Nephron progenitor cell (in vitro differentiated cells): ENCODE measurements around the gene CST3.

Experiments
- DNase-seq: peaks from one replicate; pipeline ENCODE4 v3.0.0; 2021
- H3K27ac Mint-ChIP-seq: 2 replicates; pipeline ENCODE4 v1.8.0; 2021; ENCODE audit warnings: mild to moderate bottlenecking, moderate library complexity, mixed read lengths
- H3K27me3 Mint-ChIP-seq: 2 replicates; pipeline ENCODE4 v1.8.0; 2021; ENCODE audit warnings: mild to moderate bottlenecking, low read depth, mixed read lengths; ENCODE audit not compliant: poor library complexity
- H3K36me3 Mint-ChIP-seq: 2 replicates; pipeline ENCODE4 v1.8.0; 2021; ENCODE audit warnings: low read depth, mixed read lengths
- H3K4me1 Mint-ChIP-seq: 2 replicates; pipeline ENCODE4 v1.8.0; 2021; ENCODE audit warnings: mixed read lengths
- H3K4me3 Mint-ChIP-seq: 2 replicates; pipeline ENCODE4 v1.8.0; 2021; ENCODE audit warnings: mild to moderate bottlenecking, moderate library complexity, mixed read lengths
- H3K9me3 Mint-ChIP-seq: 2 replicates; pipeline ENCODE4 v1.8.0; 2021; ENCODE audit warnings: mild to moderate bottlenecking, moderate library complexity, mixed read lengths
- TF ChIP-seq, protein P1 (sequence below): fragments of 200-600 bp; sonication (generic); IDR thresholded peaks from 2 replicates; pipeline ENCODE4 v1.5.0; 2021; ENCODE audit warnings: antibody characterized with exemption

The CST3 gene

DNA sequence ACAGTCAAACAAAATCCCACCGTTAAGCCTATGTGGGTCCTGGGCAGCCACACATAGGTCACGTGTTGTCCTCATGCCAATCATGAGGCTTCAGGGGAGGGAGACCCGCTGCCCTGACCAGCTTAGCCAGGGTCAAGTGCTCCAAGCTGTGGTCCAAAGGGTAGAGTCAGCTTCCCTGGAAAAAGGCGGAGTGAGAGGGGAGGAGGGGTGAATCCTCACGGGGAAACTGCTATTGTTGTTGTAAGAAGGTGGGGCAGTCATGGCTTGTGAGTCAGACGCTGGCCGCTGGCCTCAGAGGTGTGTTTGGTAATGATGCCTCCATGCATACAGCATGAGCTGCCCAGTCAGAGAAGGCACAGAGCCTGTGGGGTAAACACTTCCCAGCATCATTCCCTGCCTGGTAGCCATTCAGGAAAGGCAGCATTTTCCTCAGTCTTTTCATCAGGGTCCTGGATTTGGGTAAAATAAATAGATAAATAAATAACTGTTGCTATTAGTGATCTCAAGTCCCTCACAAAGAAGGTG lies 8.7 kb downstream of the CST3 start:
- TF ChIP-seq, protein P1, sequence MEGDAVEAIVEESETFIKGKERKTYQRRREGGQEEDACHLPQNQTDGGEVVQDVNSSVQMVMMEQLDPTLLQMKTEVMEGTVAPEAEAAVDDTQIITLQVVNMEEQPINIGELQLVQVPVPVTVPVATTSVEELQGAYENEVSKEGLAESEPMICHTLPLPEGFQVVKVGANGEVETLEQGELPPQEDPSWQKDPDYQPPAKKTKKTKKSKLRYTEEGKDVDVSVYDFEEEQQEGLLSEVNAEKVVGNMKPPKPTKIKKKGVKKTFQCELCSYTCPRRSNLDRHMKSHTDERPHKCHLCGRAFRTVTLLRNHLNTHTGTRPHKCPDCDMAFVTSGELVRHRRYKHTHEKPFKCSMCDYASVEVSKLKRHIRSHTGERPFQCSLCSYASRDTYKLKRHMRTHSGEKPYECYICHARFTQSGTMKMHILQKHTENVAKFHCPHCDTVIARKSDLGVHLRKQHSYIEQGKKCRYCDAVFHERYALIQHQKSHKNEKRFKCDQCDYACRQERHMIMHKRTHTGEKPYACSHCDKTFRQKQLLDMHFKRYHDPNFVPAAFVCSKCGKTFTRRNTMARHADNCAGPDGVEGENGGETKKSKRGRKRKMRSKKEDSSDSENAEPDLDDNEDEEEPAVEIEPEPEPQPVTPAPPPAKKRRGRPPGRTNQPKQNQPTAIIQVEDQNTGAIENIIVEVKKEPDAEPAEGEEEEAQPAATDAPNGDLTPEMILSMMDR, result no peak
- H3K36me3 Mint-ChIP-seq, result peaks cover 21% of the 10 kb centered on the region
- H3K27ac Mint-ChIP-seq, result peak overlapping the region; percentile 64
- DNase-seq, result no peak
- H3K9me3 Mint-ChIP-seq, result peaks cover 25% of the 10 kb centered on the region
- H3K4me3 Mint-ChIP-seq, result no peak overlapping the region
- H3K4me1 Mint-ChIP-seq, result peaks cover 73% of the 10 kb centered on the region
- H3K27me3 Mint-ChIP-seq, result peaks cover 7% of the 10 kb centered on the region

DNA sequence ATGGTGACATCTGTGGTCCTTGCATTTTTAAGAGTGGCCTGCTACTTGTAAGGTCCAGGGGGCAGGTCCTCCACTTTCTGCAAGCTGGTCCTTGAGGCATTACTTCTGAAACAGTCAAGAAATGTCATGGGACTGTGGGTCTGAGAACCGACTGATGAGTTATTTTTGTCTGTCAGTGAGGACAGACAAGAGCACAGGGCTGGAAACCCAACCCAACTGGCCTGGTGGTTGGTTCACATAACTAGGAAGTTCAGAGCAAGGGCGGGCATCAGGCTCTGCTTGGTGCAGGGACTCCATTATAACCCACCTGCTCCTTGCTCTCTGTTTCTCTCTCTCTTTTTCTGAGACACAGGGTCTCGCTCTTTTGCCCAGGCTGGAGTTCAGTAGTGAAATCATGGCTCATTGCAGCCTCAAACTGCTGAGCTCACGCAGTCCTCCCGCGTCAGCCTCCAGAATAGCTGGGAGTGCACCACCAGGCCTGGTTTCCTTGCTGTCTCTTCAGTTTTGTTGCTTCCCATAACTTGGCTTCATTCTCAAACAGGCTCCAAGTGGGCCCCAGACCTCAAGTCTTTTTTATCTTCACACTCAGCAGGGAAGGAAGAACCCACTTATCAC lies 9.2 kb downstream of the CST3 start:
- Mint-ChIP-seq H3K27me3 (peaks cover 7% of the 10 kb centered on the region), H3K27ac (peak overlapping the region; percentile 64), H3K36me3 (peaks cover 17% of the 10 kb centered on the region), H3K4me1 (peaks cover 68% of the 10 kb centered on the region), H3K4me3 (no peak overlapping the region), H3K9me3 (peaks cover 25% of the 10 kb centered on the region)
- TF ChIP-seq, protein P1, result no peak
- no peak for DNase-seq

DNA sequence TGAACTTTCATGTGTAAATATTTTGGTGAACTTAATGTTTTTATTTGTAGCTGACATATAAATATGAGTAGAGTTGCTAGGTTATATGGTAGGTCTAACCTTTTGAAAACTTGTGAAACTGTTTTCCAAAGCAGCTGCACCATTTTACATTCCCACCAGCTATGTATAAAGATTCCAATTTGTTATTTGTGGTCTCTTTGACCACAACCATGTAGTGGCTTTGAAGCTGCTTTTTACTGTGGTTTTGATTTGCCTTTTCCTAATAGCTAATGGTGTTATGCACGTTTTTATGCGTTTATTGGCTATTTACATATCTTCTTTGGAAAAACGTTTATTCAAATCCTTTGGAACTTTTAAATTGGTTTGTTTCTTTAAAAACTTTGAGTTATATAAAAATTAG lies 10.3 kb downstream of the CST3 start:
- H3K4me3 Mint-ChIP-seq, result no peak overlapping the region
- DNase-seq, result no peak
- peaks cover 25% of the 10 kb centered on the region for H3K9me3 Mint-ChIP-seq
- peaks cover 7% of the 10 kb centered on the region for H3K27me3 Mint-ChIP-seq
- peaks cover 65% of the 10 kb centered on the region for H3K4me1 Mint-ChIP-seq
- TF ChIP-seq, protein P1, result no peak
- H3K27ac Mint-ChIP-seq, result no peak overlapping the region
- H3K36me3 Mint-ChIP-seq, result peaks cover 12% of the 10 kb centered on the region

DNA sequence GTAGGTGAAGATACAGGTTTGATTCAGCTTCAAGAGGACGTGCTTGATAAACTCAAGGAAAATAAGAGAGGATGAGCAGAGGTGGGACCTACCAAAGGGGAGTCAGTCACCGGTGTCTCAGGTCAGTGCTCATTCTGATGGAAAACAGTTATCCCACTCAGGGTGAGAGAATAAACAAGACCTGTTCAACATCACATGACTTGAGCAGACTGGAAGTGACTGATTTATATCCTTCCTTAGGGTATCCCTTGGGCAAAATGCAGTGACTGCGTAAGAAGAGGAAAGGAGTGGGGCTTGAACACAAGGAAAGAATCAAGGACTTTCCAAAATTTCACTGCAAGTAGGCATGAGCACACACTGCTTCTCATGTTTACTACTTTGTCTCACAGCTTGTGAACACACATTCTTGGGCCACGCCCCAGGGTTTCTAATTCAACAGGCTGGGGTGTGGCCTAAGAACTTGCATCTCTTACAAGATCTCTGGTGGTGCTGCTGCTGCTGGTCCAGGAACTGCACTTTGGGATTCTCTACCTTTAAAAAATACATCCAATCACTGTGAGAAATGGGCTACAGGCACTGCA lies 11.6 kb downstream of the CST3 start:
- TF ChIP-seq, protein P1, result no peak
- no peak overlapping the region for H3K4me3 Mint-ChIP-seq
- no peak for DNase-seq
- peaks cover 12% of the 10 kb centered on the region for H3K36me3 Mint-ChIP-seq
- peaks cover 7% of the 10 kb centered on the region for H3K27me3 Mint-ChIP-seq
- peaks cover 25% of the 10 kb centered on the region for H3K9me3 Mint-ChIP-seq
- peaks cover 59% of the 10 kb centered on the region for H3K4me1 Mint-ChIP-seq
- H3K27ac Mint-ChIP-seq, result peak overlapping the region; percentile 83

DNA sequence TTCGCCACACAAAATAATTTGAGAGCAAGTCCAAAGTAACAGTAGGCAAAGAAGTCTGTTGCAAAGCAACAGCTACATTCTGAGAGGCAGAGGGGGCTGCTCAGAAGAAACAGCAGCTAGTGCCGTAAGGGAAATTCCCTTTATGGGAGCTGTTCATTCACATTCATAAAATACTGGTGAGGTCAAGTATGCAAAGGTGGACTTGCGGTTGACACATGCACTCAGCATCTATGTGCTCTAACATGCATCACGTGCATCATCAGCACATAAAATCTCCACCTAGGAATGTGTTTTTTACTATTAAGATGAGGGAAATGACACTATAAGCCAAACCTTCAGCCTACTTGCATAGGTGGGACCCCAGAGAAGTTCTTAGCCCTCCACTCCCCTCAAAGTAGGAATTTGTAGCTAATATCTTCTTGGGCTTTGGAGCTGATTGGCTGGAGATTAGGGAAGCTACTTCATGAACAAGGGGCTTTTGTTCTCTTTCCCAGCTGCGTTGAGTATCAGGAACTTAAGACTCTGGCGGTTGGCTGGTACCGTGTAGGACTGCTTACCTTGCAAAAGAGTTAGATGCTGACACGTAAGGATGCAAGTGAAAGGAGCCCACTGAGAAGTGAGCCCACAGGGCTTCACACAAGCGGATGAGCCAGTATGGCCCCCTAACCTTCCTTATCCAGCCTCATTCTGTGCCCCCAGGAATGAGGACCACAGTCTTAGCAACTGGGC lies 12.4 kb downstream of the CST3 start:
- no peak overlapping the region for H3K4me3 Mint-ChIP-seq
- H3K4me1 Mint-ChIP-seq, result peaks cover 60% of the 10 kb centered on the region
- TF ChIP-seq, protein P1, result no peak
- H3K27ac Mint-ChIP-seq, result peak overlapping the region; percentile 83
- no peak for DNase-seq
- H3K27me3 Mint-ChIP-seq, result peaks cover 5% of the 10 kb centered on the region
- peaks cover 12% of the 10 kb centered on the region for H3K36me3 Mint-ChIP-seq
- peaks cover 25% of the 10 kb centered on the region for H3K9me3 Mint-ChIP-seq
